ENCODE results near the gene DLG5.

Gene DLG5

GRCh38 chr10:77818378-77818777 is 108.2 kb downstream of the DLG5 start:
- DNase-seq, result no peak

DNA sequence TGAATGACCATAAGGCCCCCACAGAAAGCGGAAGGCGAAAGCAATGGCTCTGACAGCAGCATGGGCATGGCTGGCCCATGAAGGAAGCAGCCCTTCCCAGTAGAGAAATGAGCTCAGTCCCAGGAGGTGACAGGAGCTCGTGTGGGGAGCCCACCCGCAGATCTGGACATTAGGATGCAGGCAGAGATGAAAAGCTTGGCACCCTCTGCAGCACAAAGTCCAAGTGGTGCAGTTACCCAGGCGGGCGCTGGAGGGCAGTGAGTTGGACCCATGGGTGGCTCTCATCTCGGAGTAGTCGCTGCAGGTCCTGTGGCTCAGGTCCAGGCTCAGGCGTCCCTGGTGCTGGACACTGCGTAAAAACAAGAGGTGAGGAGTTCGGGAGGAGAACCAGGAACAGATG is 109.0 kb downstream of the DLG5 start:
- no peak for DNase-seq

DNA sequence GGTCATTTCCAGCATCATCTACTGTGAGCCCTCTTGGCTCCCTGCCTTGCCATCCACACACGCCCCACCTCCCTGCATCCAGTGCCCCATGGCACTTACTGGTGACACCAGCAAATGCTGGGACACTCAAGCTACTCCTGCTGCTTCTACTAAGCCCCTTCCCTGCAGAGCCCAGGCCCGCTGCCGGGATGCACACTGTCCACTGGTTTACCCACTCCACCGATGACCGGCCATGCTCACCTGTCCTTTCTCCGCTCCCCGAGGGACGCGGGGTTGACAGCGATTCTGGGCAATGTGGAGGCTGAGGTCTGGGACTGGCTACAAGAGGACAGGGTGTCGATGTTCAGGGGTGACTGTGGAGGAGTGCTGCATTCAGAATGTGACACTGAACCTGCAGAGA is 110.2 kb downstream of the DLG5 start:
- DNase-seq, result no peak

DNA sequence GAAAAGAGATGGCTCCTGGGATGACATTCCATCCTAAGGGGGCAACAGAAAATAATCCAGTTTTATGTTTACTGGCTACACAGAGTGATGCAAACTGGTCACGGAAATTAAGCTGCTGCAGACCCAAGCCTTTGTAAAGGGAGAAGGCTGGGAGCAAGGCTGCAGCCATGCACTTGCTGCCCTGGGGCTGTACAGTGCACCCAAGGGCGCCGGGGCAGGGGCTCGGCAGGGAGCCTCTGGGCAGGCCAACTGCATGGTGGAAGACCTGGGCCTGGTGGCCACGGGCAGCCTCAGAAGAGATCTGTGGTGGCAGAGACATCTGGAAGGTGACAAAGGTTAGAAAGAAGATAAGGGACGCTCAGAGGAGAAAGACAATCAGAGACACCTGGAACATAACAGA is 113.8 kb downstream of the DLG5 start:
- no peak for DNase-seq

GRCh38 chr10:77811831-77812430 is 114.6 kb downstream of the DLG5 start:
- DNase-seq, result no peak

DNA sequence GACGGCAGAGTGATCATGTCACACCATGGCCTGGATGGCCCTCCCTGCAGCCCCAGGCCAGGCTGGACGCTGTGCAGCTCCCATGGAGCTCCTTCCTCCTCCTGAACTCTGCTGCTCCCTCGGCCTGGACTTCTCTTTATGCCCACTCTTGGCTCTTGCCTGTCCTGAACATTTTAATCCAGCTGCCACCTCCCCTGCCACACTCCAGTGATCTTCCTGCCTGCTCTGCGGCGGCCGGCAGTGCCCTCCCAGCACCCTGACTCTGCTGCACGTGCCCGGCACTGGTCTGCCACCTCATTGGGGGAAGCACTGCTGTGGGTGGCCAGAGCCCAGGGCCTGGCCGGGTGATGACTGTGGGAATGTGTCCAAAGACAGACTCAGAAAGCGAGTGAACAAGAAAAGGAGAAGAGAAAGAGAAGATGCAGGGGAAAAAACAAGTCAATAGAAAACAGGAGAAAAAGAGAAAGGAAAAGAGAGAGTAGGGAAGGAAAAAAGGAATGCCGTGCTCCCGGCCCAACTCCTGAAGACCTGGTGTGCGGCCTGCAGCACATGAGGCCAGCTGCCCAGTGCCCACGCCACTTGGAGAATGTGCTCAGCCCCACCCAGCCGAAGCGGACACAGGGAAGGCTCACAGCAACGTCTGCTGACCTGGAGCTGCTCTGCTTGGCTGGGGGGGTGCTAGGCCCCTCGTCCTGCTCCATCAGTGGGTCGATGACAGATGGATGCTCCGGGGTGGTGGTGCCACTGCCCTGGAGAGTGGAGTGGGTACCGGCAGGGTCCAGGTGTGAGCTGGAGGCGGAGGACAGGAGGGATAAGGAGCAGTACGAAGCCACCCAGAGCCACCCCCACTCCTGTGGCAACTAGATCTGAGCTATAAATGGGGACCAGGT is 115.9 kb downstream of the DLG5 start:
- no peak for DNase-seq

- no peak for DNase-seq
These were observed 117.2 kb downstream of the DLG5 start for GRCh38 chr10:77809336-77809735.

GRCh38 chr10:77807706-77808105 is 118.8 kb downstream of the DLG5 start:
- DNase-seq, result no peak

- DNase-seq, result no peak
These were observed 119.9 kb downstream of the DLG5 start for GRCh38 chr10:77806511-77807157.

DNA sequence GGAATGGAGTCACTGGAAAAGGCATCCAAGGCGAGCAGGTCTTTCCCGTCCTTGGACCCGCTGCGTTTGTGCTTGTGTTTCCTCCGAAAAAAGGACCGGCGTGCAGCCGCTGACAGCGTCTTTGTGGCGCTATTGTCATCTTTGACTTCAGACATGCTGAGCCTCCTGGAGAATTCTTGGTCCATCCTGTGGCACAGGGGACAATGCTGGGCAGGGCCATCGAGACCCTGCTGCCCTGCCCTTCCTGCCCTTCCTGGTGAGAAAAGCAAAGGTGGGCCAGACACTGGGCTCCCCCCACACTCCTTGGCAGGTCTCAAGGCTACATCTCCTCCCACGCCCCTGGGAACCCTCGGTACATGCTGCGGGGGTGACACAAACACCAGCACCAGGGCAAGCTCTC is 120.9 kb downstream of the DLG5 start:
- no peak for DNase-seq

DNA sequence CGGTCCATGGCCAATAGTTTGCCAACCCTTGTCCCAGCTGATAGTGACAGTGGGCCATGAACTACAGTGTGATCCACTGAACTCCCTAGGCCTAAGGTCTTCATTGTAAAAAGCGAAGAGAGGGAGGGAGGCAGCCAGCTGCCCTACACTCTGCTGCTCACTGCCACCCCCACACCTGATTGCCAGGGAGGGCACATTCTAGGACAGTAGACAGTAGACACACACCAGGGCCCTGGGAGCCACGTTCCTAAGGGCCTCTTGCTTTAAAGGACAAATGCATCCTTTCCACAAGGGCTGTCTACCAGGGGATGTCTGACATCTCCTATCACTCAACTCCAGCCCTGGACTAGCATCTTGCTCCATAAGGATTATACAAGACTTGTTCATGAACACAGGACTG is 122.2 kb downstream of the DLG5 start:
- DNase-seq, result no peak

- no peak for DNase-seq
These were observed 124.9 kb downstream of the DLG5 start for GRCh38 chr10:77801474-77802161.

DNA sequence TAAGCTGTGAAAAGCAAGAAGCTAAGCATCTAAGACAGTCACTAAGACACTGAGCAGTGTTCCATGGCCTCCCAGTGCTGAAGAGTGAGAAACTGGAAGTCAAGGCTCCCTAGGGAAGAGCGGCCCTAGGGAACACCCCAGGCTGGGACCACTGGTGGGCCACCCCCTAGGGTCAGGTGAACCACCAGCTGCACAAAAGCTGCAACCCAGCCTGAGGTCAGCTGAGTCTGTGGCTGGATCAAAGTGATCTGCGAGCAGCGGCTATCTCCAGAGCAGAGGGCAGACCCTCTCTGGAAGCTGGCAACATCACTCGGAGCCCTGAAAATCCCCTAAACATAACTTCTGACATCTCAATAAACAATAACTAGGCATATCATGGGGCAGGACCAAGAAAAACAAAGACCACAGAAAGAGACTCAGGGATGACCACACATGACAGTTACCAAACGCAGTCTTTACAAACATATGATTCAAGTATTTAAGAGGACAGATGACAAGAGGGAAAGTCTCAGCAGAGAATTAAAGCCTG is 125.8 kb downstream of the DLG5 start:
- DNase-seq, result no peak

GRCh38 chr10:77800320-77800719 is 126.2 kb downstream of the DLG5 start:
- DNase-seq, result no peak

GRCh38 chr10:77799352-77799751 is 127.2 kb downstream of the DLG5 start:
- DNase-seq, result no peak

DNA sequence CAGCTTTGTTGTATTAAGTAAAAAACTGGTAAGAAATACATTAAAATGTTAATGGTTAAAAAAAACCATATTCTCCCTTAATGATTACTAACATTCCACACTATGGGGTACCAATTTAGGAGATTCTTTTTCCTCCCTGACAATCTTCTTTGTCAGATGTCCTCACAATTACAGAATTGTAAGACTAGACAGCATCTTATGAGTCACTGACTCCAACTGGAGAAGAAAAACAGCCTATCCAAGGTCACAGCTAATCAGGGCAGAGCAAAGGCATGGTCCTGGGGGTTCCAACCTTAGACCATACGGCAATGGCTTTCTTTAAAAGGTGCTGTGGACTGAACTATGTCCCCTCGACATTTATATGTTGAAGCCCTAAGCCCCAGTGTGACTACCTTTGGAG is 127.6 kb downstream of the DLG5 start:
- DNase-seq, result no peak

GRCh38 chr10:77796311-77796915 is 130.1 kb downstream of the DLG5 start:
- DNase-seq, result no peak

DNA sequence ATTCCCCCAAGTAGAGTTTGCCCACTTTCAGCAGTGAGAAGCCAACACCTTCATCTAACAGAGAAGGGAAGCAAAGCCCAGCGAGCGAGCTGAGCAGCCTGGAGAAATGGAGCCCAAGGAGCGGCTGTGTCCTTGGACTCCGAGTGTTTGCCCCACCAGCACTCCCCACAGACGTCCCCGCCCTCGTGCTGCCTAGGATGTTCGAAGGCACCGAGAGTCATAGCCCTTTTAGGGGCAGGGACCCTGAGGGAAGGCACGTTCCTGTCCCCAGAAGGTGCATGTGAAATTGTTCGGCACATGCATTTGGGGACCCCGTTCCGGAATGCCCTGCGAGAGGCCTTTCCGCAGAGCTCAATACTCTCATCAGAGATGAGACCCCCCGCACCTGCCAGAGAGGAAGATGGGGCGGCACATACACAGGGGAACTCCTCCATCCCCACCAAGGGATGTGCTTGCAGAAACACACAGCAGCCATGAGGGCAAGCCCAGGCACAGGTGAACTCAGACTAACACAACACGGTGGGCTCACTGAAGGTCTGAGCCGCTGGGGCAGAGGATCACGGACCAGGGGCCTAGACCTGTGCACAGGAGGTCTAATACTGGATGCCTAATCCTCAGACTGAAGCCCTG is 131.0 kb downstream of the DLG5 start:
- no peak for DNase-seq

DNA sequence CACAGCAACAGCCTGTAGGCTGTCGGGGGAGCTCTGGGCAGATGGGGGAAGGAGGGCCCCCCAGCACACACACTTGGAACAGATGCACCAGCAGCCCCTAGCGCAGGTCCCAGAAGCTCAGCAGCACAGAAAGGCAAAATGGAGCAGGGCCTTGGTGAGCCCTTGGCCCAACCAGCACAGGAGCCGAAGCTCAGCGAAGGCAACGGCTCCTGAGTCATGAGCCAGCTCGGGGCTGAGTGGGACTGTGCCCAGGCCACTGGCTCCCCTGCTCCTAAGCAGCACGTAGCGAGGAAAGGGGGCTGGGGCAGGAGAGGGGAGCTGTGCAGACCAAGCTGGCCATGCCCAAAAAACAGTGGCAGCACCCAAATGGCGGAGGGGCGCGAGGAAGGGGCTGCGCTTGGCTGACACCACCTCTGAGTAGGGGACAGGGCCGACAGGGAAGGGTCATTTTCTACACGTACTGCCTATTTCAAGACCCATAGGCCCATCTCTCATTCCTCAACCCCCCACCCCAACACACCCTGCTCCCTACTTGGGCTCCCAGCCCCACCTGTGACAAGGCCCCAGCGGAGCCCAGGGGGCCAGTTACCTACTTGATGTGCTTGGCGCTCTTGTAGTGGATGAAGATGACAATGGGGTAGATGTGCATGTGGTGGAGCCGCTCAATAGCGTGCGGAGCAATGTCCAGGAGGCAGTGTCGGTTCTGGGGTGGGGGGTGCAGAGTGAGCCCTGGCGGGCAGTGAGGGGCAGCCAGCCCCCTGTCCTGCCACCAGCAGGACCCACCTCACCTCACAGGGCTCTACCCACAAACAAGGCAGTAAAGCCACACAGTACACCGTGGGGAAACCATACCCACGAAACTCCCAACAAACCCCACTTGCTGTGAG is 132.1 kb downstream of the DLG5 start:
- no peak for DNase-seq

GRCh38 chr10:77793831-77794230 is 132.7 kb downstream of the DLG5 start:
- DNase-seq, result no peak

- no peak for DNase-seq
These were observed 134.4 kb downstream of the DLG5 start for GRCh38 chr10:77792155-77792554.
